GM10266 (cell line): ENCODE measurements around the gene TSC22D3.

Source experiments
- DNase-seq: peaks from one replicate; pipeline ENCODE4 v3.0.0; 2012; ENCODE audit errors: extremely low spot score
- TF ChIP-seq, protein P1 (sequence below): IDR thresholded peaks from 2 replicates; pipeline ENCODE4 v1.5.1; 2012; ENCODE audit warnings: mild to moderate bottlenecking, low read depth; ENCODE audit not compliant: control insufficient read depth, insufficient read depth; ENCODE audit errors: missing control alignments

TSC22D3 gene

DNA sequence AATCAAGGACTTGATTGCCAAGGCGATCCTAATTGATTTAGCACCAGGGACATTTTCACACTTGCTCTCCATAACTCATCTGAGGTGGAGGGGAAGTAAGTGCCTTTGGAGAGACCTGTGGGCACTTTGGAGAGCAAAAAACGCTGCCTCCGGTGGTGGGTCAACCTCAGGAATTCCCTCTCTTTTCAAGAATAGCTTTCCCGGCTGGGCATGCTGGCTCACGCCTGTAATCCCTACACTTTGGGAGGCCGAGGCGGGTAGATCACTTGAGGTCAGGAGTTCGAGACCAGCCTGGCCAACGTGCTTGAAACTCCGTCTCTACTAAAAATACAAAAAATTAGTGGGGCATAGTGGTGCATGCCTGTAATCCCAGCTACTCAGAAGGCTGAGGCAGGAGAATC, 98.1 kb downstream of the TSC22D3 start:
- TF ChIP-seq, protein P1, sequence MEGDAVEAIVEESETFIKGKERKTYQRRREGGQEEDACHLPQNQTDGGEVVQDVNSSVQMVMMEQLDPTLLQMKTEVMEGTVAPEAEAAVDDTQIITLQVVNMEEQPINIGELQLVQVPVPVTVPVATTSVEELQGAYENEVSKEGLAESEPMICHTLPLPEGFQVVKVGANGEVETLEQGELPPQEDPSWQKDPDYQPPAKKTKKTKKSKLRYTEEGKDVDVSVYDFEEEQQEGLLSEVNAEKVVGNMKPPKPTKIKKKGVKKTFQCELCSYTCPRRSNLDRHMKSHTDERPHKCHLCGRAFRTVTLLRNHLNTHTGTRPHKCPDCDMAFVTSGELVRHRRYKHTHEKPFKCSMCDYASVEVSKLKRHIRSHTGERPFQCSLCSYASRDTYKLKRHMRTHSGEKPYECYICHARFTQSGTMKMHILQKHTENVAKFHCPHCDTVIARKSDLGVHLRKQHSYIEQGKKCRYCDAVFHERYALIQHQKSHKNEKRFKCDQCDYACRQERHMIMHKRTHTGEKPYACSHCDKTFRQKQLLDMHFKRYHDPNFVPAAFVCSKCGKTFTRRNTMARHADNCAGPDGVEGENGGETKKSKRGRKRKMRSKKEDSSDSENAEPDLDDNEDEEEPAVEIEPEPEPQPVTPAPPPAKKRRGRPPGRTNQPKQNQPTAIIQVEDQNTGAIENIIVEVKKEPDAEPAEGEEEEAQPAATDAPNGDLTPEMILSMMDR, result no peak
- DNase-seq, result no peak

DNA sequence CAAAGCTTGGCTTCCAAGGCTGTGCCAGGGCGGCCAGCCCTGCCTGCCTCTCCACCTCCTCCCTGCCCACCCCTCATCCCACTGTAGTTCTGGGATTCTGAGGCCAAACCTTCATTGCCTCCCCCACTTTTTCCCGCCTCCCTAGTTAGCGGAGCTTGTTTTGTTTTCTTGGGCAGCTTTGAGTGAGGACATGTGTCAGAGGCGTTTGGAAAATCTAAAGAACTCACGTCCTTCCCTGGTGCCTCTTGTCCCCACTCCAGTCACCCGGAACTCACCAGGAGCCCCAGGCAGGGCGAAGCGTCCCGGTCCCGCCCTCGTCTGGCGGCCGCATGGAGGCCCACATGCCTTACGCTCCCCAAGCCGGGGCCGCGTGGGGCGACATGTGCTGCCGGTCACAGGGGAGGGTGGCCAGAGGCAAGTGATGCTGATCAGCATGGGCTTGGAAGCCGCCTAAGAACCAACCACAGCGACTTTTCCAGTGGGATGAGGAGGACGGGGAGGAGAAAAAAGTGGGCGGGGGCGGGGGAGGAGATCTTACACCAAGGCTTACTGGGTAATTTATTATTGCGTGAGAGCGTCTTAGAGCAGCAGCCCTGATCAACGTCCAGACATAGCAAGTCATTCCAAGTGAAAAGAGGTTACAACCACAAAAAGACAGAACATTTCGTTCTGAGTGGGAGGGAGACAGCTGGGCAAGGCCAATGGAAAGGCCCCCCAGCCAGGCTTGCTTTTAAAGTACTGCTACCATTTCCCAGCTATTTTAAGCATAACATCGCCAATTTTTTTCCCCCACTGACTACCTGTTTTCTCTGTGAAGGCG, 98.8 kb downstream of the TSC22D3 start:
- DNase-seq, result no peak
- TF ChIP-seq, protein P1, result no peak

DNA sequence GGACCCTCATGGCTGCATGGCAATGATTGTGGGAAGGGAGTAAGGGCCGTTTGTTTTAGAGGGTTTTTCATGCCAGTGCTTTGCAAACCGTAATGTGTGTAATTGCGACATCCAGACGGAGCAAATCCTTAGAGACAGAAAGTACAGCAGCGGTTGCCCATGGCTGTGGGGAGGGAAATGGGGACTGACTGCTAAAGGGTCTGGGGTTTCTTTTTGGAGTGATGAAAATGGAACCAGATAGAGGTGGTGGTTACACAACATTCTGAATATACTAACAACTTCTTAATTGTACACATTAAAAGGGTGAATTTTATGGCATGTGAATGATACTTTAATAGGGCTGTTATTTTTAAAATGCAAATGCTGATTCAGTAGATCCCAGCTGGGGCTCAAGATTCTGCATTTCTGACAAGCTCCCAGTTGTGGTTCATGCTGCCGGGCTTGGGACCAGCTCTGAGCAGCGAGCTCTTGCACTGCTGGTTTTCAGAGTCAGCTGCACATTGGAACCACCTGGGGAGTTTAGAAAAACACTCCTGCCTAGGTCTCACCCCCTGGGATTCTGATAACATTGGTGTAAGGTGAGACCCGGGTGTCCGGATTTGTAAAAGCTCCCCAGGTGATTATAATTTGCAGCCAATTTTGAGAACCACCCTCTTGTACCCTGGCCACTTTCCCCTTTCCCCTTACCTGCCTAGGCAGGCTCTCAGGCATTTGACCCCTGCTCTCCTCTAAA, 99.6 kb downstream of the TSC22D3 start:
- DNase-seq, result no peak

DNA sequence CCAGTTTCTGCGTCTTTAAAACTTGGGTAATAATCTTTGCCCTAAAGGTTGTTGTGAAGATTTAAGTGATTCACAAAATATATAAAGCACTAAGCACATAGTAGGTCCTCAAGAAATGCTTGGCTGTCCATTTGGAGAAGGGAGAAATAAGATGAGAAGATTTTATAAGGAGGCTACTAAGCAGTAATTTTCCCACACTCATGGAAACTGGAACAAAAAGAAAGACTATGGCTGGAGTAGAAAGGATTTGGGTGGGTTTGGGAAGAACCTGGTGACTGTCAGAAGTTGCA, 100.3 kb downstream of the TSC22D3 start:
- DNase-seq, result no peak
- TF ChIP-seq, protein P1, result no peak

More for the DNA sequence above, 99.6 kb downstream of the TSC22D3 start:
- TF ChIP-seq, protein P1, result no peak

DNA sequence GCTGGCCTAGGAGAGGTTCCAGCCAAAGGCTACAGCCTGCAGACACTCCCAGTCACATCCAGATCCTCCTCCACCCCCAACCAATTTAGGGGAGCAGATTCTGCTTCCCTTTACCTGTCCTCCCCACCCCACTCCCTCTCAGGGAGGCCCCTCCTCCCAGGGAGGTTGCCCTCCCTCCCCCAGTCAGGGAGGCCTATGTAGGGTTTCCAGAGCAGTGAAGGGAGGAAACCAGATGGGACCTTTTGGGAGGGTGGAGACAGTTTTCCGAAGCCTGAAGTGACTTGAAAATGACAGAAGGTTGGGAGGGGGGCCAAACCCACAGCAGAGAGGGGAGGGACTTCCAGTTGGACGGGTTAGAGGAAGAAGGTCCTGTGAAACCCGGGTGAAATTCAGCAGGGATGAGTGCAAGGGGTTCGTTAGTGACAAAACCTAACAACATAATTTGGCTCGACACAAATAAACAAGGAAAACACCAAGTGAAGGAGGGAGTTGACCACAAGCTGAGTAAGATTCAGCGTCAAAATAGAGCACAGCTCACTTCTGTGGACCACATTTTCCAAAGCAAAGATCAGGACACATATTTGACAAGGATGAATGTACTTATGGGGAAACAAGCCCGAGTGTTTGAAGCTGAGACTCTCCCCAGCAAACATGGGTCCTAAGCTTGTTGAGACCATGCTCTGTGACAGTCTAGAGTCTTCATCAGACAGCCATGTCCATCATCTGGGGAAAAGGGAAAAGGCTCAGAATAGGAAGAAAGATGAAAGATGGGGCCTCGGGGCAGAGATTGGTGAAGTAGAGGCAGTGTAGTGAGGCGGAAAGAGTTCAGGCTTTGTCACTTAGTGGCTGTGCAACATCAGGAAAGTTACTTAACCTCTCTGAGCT, 100.9 kb downstream of the TSC22D3 start:
- peak; percentile 9 for DNase-seq
- TF ChIP-seq, protein P1, result no peak

DNA sequence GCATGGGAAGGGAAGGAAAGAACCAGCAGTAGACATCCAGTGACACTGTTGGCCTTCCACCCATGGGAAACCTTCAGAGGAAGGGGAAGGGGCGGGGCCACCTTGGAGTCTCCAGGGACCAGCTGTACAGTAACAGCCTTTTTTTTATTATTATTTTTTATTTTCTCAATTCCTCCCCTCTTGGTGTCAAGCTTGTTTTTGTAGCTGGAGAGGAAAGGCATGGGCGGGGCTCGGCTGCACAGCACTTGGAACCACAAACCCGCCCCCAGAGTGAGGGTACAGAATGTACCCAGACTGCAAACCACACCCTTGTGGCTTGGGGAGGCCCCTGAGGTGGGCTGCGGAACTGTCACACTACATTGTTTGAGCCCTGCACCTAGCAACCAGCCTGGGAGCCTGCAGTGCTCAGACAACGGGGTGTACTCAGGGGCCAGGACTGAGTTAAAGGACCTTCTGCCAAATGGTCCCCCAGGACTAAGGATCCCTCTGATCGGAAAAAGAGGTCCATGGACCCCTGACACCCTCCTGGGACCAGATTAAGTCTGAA, 101.6 kb downstream of the TSC22D3 start:
- TF ChIP-seq, protein P1, result no peak
- peak; percentile 63 for DNase-seq
